Epithelial cell of prostate (primary cell): Measurements from ENCODE around the gene PRDX2.

Experiments
- DNase-seq: peaks from one replicate; pipeline ENCODE4 v3.0.0-alpha.2; 2011; ENCODE audit warnings: low read depth, low spot score
- H3K27ac ChIP-seq: fragments of 450-650 bp; 2 replicates; pipeline ENCODE4 v1.5.1; 2017; ENCODE audit warnings: mild to moderate bottlenecking

The PRDX2 gene

DNA sequence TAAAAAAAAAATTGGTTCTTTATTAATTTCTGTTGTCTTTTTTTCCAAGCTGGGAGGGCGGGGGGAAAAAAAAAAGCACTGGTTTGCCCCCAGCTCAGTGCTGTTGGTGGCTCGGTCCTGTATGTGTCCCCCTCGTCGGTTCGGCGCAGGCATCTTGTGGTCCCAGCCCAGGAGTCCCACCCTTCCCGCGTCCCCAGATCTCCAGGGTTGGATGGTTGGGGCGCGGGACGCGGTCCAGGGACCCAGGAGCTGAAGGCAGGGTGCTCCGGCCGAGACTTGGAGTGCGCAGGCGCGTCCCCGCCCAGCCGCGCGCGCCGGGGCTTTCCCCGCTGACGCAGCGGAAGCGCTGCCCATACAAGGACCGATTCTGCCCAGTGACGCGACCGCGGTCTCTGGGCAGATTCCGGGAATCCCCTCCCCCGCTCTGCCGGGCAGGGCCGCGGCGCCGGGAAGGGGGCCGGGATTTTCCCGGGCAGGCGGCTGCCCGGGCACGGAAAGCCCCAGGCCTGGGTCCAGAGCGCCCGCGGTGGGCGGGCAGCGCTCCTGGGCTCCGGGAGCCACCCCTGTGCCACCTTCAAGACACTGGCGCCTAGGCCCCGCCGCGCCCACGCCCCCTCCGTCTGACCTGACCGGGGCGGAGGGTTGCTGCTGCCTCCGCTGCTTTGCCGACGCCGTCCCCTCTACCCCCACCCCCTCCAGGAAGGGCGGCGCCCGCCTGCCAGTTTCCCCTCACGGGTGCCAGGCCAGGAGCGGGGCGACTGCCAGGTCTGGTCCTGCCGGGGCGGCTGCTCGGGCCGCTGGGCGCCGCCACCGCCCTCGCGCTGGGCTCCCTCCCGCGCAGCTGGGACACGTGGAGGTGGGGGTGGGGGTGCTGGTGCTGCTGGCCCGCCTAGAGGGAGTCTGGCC is 8.1 kb downstream of the PRDX2 start:
- peak overlapping the region; percentile 100 for H3K27ac ChIP-seq
- DNase-seq = peak; percentile 82

DNA sequence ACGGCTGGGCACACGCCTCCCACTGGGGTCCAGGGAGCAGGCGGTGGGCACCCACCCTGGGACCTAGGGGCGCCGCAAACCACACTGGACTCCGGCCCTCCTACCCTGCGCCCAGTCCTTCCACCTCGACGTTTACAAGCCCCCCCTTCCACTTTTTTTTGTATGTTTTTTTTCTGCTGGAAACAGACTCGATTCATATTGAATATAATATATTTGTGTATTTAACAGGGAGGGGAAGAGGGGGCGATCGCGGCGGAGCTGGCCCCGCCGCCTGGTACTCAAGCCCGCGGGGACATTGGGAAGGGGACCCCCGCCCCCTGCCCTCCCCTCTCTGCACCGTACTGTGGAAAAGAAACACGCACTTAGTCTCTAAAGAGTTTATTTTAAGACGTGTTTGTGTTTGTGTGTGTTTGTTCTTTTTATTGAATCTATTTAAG is 8.7 kb downstream of the PRDX2 start:
- no peak for DNase-seq
- H3K27ac ChIP-seq = peak overlapping the region; percentile 100

DNA sequence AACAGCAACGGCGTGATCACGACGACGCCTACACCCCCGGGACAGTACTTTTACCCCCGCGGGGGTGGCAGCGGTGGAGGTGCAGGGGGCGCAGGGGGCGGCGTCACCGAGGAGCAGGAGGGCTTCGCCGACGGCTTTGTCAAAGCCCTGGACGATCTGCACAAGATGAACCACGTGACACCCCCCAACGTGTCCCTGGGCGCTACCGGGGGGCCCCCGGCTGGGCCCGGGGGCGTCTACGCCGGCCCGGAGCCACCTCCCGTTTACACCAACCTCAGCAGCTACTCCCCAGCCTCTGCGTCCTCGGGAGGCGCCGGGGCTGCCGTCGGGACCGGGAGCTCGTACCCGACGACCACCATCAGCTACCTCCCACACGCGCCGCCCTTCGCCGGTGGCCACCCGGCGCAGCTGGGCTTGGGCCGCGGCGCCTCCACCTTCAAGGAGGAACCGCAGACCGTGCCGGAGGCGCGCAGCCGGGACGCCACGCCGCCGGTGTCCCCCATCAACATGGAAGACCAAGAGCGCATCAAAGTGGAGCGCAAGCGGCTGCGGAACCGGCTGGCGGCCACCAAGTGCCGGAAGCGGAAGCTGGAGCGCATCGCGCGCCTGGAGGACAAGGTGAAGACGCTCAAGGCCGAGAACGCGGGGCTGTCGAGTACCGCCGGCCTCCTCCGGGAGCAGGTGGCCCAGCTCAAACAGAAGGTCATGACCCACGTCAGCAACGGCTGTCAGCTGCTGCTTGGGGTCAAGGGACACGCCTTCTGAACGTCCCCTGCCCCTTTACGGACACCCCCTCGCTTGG is 9.3 kb downstream of the PRDX2 start:
- H3K27ac ChIP-seq = peak overlapping the region; percentile 100
- DNase-seq = no peak

DNA sequence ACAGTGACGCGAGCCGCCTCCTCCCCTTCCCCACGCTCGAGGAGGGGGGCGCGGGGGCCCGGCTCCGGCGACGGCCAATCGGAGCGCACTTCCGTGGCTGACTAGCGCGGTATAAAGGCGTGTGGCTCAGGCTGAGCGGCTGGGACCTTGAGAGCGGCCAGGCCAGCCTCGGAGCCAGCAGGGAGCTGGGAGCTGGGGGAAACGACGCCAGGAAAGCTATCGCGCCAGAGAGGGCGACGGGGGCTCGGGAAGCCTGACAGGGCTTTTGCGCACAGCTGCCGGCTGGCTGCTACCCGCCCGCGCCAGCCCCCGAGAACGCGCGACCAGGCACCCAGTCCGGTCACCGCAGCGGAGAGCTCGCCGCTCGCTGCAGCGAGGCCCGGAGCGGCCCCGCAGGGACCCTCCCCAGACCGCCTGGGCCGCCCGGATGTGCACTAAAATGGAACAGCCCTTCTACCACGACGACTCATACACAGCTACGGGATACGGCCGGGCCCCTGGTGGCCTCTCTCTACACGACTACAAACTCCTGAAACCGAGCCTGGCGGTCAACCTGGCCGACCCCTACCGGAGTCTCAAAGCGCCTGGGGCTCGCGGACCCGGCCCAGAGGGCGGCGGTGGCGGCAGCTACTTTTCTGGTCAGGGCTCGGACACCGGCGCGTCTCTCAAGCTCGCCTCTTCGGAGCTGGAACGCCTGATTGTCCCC is 10.1 kb downstream of the PRDX2 start, which contains the start of gene JUNB:
JUNB (plus strand) TSS at position 142 of the 706 bp plus-strand sequence; CDS start at position 428, 286 bp downstream.
- H3K27ac ChIP-seq = peak within 1 kb of the TSS; percentile 100
- peak; percentile 89 for DNase-seq

DNA sequence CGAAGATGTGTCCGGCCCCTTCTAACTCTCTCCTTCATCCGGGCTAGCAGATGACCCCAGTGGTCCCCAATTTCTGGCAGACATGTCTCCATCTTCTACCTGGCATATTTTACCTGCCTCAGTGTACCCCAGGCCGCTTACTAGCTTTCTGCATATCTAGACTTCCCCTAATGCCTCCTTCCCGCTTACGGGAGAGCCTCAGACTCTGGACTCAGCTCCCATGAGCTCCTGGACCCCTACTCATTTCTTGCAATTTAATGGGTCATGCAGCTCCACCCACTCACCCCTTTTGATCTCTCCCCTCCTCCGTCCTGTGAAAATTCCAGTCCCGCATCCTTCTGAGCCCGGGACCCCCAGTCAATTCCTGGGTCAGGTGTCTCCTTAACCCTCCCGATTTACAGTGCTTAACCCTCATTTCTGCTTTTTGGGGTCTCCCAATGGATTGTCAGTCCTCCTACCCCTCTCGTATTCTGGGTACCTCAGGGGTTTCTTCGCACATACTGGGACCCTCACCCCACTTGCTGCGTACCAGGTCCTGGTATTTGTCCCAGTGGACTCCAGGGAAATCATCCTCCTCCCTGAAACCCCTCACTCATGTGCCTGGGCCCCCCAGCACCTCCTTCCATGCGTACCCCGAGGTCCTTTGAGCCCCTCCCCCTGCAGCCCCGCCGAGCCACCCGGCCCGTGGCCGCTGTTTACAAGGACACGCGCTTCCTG is 10.8 kb downstream of the PRDX2 start:
- DNase-seq = no peak
- peak overlapping the region; percentile 100 for H3K27ac ChIP-seq

DNA sequence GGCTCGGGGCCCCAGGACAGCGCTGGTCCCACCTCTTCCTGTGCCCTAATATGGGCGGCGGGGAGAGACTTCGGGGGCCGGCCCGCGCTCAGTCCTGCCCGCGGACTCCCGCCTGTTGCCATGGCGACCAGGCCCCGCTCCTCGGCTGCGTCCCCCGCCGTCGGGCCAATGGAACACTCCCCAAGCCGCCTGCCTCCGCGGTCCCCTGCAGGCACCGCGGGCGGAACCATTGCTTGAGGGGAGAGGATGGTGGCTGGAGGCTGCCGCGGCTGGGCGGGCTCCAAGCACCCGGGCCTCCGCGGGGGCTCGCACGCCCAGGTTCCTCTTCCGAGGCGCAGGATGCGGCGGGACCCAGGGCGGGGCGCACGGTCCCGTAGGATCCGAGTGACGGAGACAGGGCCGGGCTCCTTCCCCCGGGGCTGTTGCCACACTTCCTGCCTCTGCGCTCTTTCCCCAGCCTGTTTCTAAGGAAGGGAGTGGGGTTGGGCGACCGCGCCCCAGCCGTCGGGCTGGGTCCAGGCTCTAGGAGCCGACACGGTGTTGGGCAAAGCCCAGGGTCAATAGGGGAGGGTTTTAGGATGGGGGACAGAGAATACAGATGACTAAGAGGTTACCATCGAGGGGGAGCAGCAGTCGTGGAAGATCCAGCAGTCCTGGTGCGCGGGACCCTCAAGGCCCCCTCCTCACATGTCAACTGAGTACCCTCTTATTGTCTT is 11.5 kb downstream of the PRDX2 start:
- H3K27ac ChIP-seq = peak overlapping the region; percentile 100
- peak; percentile 84 for DNase-seq

DNA sequence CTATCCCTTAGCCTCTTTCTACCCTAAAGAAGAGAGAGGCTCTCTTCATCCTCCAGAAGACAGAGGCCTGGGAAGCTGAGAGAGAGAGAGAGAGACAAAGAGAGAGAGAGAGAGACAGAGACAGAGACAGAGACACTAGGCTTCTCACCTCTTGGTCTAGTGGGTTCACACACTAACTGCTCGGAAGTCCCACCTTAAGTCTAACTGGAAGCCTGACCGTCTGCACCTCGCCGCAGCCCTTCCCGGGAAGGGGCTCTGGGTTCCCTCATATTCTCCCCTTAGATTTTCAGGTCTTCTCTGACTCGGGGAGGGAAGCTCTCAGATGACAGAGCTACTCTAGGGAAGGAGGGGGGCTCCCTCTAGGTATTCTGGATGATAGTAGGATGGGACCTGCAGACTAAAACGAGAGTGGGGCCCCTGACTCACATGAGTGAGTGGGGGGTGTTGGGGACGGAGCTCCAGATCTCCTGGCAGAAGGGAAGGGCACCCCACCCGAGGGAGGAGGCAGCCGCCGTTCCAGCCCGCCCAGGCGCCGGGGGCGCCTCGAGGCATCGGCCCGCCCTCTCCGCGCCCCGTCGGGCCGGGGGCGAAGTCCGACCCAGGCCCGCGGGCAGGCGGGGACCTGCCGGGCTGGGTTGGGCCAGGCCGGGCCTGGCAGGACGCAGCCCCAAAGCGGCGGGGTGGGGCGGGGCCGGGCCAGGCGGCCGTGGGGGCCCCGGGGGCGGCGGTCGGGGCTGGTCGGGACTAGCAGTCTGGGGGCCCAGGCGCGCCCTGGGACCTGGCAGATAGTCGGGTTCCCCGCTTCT is 12.3 kb downstream of the PRDX2 start:
- H3K27ac ChIP-seq = peak overlapping the region; percentile 100
- no peak for DNase-seq

DNA sequence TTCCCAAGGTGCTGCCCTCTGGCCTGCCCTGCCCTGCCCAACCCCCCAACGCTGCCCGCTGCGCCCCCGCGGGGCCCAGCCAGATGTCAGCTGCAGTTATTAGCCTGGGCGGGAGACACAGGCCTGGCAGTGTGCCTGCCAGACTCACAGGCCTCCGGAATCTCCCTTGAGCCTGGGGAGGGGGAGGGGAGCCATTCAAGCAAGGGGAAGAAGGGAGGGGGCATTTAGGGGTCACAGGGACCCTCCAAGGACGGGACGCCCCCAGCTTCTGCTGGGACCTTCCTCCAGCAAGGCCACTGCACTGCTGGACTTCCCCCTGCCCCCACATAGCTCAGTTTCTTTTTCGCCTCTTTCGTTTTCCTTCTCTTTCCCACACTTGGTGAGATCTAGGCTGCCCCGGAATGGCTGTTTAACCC is 12.9 kb downstream of the PRDX2 start:
- DNase-seq = no peak
- H3K27ac ChIP-seq = peak overlapping the region; percentile 100

DNA sequence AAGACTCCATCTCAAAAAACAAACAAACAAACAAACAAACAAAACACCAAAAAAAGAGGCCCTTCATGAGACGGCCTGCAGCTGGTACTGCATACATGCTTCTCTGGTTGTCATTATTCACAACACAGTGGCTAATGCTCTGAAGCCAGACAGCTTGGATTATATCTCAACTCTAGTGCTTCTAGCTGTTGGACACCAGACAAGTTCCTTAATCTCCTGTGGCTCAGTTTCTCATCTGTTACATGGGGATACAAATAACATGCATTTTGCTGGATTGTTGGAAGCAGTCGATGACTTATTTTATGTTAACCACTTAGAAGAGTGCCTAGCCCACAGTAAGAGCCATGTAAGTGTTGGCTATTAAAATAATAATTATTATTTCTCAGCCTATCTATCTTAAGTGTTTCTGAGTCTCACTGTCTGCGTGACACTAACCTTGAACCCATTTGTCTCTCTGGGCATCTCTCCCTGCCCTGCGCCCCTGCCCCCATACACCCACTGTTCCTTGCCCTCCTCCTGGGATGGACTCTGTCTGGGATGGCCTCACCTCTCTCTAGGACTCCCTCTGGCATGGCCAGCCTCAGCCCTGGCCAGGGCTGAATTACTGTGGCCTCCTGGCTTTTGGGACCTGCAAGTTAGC is 13.4 kb downstream of the PRDX2 start:
- peak overlapping the region; percentile 100 for H3K27ac ChIP-seq
- no peak for DNase-seq

DNA sequence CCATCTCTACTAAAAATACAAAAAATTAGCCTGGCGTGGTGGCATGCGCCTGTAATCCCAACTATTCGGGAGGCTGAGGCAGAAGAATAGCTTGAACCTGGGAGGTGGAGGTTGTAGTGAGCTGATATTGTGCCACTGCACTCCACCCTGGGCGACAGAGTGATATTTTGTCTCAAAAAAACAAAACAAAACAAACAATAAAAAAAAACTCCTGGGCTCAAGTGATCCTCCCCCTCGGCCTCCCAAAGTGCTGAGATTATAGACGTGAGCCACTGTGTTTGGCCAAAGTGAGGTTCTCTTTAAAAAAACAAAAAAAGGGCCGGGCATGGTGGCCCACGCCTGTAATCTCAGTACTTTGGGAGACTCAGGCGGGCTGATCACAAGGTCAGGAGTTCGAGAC is 14.1 kb downstream of the PRDX2 start:
- peak overlapping the region; percentile 100 for H3K27ac ChIP-seq

DNA sequence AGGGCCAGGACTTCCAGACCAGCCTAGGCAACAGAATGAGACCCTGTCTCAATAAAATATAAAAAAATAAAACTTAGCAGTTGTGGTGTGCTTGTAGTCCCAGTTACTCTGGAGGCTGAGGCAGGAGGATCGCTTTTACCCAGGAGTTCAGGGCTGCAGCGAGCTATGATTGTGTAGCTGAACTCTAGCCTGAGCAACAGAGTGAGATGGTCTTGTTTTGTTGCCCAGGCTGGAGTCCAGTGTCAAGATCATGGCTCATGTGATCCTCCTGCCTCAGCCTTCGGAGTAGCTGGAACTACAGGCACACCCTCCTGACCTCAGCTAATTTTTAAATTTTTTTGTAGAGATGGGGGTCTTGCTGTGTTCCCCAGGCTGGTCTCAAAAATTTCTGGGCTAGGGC is 14.6 kb downstream of the PRDX2 start:
- no peak for DNase-seq
- peak overlapping the region; percentile 100 for H3K27ac ChIP-seq

More for the DNA sequence above, 14.1 kb downstream of the PRDX2 start:
- no peak for DNase-seq

DNA sequence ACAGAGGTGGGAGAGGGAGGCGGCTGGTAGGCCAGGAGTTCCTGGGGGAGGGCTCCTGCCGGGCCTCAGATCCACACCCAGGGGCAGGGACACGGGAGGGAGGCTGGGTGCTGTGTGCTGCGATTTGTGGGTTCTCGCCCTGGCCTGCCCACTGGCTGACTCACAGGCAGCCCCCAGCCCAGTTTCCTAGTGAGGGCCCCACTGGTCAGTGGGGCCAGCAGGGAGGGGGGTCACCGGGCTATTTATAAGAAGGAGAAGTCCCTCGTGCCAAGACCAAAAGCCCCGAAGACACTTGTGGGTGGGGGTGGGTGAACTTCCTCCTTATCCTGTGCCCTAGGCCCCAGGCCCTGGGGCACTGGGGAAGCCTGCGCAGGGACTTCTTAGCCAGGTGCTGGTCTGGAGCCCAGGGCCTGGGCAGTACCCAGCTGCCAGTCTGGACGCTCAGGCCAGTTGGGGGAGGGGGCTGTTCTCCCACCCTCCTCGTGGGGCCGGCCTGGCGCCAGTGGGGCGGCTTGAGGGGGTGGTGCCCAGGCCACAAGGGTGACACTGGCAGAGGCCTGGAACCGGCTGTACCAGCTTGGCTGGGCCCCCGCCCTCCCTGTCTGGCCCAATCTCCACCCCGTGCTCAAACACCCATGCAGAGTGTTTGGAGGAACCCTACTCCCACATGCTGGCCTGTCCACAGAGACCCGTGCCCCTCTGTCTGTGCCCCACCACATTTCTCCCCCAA is 15.3 kb downstream of the PRDX2 start:
- no peak for DNase-seq
- peak overlapping the region; percentile 100 for H3K27ac ChIP-seq

DNA sequence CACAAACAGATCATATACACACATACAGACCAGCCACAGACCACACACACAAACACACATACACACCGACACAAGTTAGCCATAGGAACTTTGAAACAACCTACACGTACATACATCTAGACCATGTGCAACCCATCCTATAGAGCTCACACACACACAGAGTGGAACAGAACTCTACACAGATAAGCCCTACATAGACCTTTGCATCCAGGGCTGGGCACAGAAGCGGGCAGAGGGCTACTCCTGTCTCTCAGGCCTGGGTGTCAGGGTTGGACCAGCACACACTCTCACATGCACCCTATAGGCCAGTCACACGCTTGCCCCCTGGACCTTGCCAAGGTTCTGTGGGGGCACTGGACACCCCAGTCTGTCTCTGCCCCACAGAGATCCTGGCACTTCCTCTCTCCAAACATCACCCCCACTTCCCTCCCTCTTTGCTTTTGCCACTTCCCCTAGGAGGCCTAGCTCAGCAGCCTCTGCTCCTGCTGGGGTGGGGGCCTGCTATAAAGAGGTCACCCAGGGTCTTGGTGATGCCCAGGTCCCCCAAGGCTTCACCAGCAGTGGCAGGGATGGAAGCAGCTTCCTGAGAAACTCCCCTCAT is 16.1 kb downstream of the PRDX2 start:
- no peak for DNase-seq
- peak overlapping the region; percentile 100 for H3K27ac ChIP-seq

DNA sequence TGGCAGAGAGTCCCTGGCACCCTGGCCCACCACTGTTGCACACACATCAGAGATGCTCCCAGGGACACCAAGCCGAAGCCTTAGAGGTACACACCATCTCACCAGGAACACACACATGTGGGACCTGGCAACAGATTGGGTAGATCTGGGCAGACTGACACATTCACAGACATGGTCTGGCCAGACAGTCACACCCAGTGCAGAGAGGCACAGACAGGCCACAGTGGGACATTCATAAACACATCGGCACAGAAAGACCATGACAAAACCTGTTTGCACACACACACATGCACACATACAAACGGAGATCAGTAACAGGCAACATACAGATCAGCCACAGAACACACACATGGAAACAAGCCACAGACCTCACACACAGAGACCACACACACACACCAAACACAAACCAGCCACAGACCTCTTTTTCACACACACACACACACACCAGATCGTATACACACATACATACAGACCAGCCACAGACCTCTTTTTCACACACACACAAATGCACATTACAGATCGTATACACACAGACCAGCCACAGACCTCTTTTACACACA is 16.6 kb downstream of the PRDX2 start:
- peak overlapping the region; percentile 100 for H3K27ac ChIP-seq
- DNase-seq = no peak

DNA sequence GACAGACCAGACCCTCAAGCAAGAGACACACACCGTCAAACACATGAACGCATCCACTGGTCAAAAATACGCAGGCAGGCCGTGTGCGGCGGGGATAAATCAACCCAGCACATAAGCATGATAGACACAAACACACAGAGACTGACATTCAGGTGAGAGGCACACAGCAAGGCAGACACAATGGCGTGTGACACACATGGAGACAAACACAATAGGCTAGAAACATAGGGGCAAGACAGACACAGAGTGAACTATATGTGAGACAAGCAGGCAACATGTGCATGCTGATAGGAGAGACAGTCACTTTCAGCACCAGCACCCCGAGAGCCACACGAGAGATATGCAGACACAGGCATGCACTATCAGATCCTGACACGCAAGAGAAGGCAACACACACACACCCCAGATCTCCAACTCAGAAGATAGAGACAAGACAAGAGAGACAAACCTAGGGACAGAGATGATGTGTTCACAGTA is 17.2 kb downstream of the PRDX2 start:
- peak overlapping the region; percentile 100 for H3K27ac ChIP-seq
- DNase-seq = no peak

DNA sequence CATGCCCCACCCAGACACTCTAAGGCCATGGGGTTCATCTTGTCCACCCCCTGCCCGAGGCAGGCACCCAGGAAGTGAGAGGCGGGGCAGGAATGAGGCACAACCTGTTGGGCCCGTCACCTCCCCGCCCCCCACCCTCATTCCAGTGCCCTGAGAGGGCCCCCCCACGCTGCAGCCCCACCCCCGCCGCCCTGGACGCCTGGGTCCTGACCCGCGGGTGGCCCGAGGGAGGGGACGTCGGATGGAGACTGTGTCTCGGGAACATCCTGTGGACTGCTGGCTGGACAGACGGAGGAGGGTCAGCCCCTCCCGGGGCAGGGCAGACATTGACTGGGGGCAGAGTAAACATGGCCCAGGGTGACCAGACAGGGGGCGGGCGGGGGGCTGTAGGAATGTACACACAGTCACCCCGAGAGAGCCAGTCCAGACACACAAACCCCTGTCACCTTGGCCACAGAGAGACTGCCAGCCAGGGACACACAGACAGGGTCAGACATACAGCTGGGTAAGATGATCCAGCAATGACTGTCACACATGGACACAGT is 17.7 kb downstream of the PRDX2 start:
- no peak for DNase-seq
- H3K27ac ChIP-seq = peak overlapping the region; percentile 100
